Measurements from ENCODE around the gene ADCK1.
A peak's percentile ranks its signal among the peaks of the same experiment; 100 is the strongest.
"Not testable (repeated sequence)": the region's sequence is repeated elsewhere in the genome, so short reads cannot be mapped to it uniquely, and the experiment has no call there.

Gene ADCK1

GRCh38 chr14:77799863-77800730 is at the start of gene ADCK1:
TSS of gene ADCK1 (plus strand) at chr14:77800109. CDS start at chr14:77818979, 18,870 bp downstream.
- DNase-seq, result peak; percentile 72 to 78 (median 74)

GRCh38 chr14:77752266-77752665 is 47.6 kb upstream of the ADCK1 start:
- DNase-seq, result no peak

GRCh38 chr14:77752799-77753516 is 47.0 kb upstream of the ADCK1 start:
- DNase-seq, result no peak

GRCh38 chr14:77760381-77761204 is 39.3 kb upstream of the ADCK1 start, which contains the start of gene SNW1:
TSS of gene SNW1 (minus strand) at chr14:77761156. CDS start at chr14:77761127, 29 bp downstream.
- DNase-seq, result peak; percentile 70 to 83 (median 80)

- DNase-seq, result no peak
Measured at GRCh38 chr14:77761205-77761931, 38.5 kb upstream of the ADCK1 start.

GRCh38 chr14:77763316-77763715 is 36.6 kb upstream of the ADCK1 start:
- no peak for DNase-seq

- DNase-seq, result no peak
Measured at GRCh38 chr14:77763978-77764377, 35.9 kb upstream of the ADCK1 start.

- not testable (repeated sequence) for DNase-seq
Measured at GRCh38 chr14:77768442-77769069, 31.4 kb upstream of the ADCK1 start.

GRCh38 chr14:77773966-77774365 is 25.9 kb upstream of the ADCK1 start:
- not testable (repeated sequence) for DNase-seq

GRCh38 chr14:77782202-77782601 is 17.7 kb upstream of the ADCK1 start:
- no peak for DNase-seq

- DNase-seq, result no peak
Measured at GRCh38 chr14:77786148-77786547, 13.8 kb upstream of the ADCK1 start.

- no peak for DNase-seq
Measured at GRCh38 chr14:77790566-77791224, 9.2 kb upstream of the ADCK1 start.

- DNase-seq, result no peak
Measured at GRCh38 chr14:77791225-77791600, 8.7 kb upstream of the ADCK1 start.

- DNase-seq, result not testable (repeated sequence)
Measured at GRCh38 chr14:77793255-77793654, 6.7 kb upstream of the ADCK1 start.

- DNase-seq, result no peak
Measured at GRCh38 chr14:77794357-77794756, 5.6 kb upstream of the ADCK1 start.

- not testable (repeated sequence) for DNase-seq
Measured at GRCh38 chr14:77799456-77799855, 453 bp upstream of the ADCK1 start.

- DNase-seq, result no peak
Measured at GRCh38 chr14:77800814-77801213, 905 bp downstream of the ADCK1 start.

GRCh38 chr14:77804592-77804991 is 4.7 kb downstream of the ADCK1 start:
- no peak for DNase-seq

GRCh38 chr14:77805706-77806105 is 5.8 kb downstream of the ADCK1 start:
- DNase-seq, result no peak

GRCh38 chr14:77808250-77808649 is 8.3 kb downstream of the ADCK1 start:
- DNase-seq, result no peak

GRCh38 chr14:77809011-77809410 is 9.1 kb downstream of the ADCK1 start:
- DNase-seq, result no peak

Measured in activated CD4-positive, CD25-positive, alpha-beta regulatory T cell (primary cell).